MM.1S (cell line): ENCODE results near the gene OBSCN.

Source experiments
- CTCF ChIP-seq: fragments of 300-600 bp; sonication (generic); IDR thresholded peaks from 2 replicates; pipeline ENCODE4 v1.5.1; 2016; ENCODE audit warnings: antibody characterized with exemption, low read length, mixed read lengths
- EZH2 ChIP-seq: fragments of 300-600 bp; sonication (generic); optimal IDR thresholded peaks from 2 replicates; pipeline ENCODE3; 2017; ENCODE audit warnings: low read depth, mild to moderate bottlenecking, antibody characterized with exemption, low read length, mixed read lengths
- EZH2phosphoT487 ChIP-seq: fragments of 300-600 bp; sonication (generic); IDR thresholded peaks from 2 replicates; pipeline ENCODE4 v1.6.1; 2018; ENCODE audit warnings: antibody characterized with exemption, low read length

- TF ChIP-seq CTCF (no peak), EZH2phosphoT487 (no peak), EZH2 (no peak)
Measured at GRCh38 chr1:228356897-228357680, 149.2 kb downstream of the OBSCN start.
